Measurements from ENCODE around the gene URM1. TPM values are rescaled to one million over a fixed set of nuclear protein-coding genes. Genes with fewer than 3 reads are reported as not detected.

URM1 gene
- total and polyA plus RNA-seq, 2 donors: 37.9 to 46.7 TPM

DNA sequence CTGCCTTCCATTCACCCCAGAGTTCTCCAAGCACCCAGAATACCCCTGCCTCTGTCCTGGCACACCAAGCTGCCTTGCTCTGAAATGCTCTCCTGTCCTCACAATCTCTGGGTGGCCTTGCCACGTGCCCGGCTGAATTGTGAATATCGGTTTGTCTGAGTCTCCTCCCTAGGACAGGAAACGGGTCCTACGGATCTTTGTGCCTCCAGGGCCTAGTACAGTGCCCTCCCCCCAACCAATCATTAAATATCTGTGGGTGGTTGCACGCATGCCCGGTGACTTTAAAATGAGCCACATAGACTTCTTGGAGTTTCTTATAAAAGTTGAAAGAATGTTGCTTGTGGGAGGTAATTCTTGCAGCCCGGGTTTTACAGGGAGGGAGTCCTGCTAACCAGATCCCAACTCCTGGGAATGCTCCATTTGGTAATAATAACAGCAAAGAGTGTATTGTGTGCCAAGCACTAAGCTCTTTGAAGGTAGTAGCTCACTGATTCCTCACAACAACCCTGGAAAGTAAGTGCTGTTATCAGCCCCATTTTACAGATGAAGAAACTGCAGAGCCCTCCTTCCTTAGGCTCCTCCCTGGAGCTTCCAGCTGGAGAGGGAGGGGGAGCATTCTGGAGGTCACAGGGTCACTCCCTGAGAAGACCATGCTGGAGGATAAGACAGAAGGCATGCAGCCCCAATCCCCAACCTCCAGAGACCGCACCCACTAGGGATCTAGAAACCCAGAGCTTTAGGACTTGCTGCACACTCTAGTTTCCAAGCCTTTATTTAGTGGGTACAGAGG lies 23.4 kb downstream of the URM1 start:
- H3K27ac ChIP-seq (ENCODE audit: low read depth in 1 of 2, low read length in 1 of 2): no peak overlapping the region
- H3K4me3 ChIP-seq (ENCODE audit: low read length in 2 of 2): no peak overlapping the region
- DNase-seq (ENCODE audit: low read depth in 6 of 9, low spot score in 9 of 9): no peak
- no peaks in the 10 kb centered on the region for H3K4me1 ChIP-seq (ENCODE audit: control insufficient read depth in 2 of 2, insufficient read depth in 2 of 2, low read length in 2 of 2)
- peaks cover 4 to 87% of the 10 kb centered on the region in 2 donors for H3K27me3 ChIP-seq (ENCODE audit: control insufficient read depth in 2 of 2, insufficient read depth in 1 of 2, low read length in 1 of 2)
- WGBS: 94% methylated on average over 9 of the region's 9 CpGs
- peaks cover 22 to 43% of the 10 kb centered on the region in 2 donors for H3K36me3 ChIP-seq (ENCODE audit: control insufficient read depth in 2 of 2, insufficient read depth in 2 of 2, low read length in 1 of 2)
- H3K9me3 ChIP-seq (ENCODE audit: control insufficient read depth in 2 of 2, insufficient read depth in 1 of 2, low read length in 1 of 2): peaks cover 0 to 4% of the 10 kb centered on the region in 2 donors

DNA sequence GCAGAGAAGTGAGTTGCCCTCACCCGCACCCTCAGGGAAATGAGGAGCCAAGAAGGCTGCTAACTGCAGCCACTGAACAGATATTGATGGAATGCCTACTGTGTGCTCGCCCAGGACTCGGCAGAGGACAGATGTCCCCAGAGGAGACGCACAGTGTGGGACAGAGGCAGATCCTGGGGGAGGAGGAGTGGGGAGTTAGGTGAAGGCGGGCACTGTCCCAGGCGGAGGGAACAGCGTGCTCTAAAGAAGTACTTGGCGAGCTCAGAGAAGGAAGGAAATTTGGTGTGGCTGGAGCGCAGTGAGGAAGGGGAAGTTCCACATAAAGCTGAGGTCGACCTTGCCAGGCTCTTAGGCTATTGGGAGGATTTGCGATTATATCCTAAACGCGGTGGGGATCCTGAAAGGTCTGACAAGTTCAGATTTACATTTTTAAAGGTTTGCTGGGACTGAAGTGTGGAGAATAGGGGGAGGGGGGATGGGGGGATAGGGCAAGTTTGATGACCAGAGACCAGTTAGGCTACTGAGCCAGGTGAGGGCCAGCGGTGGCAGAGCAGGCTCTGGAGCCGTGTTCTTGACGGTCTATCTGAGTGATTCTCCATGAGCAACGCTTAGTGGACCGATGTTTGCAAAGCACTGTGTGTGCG lies 25.9 kb downstream of the URM1 start:
- no peaks in the 10 kb centered on the region for H3K4me1 ChIP-seq (ENCODE audit: control insufficient read depth in 2 of 2, insufficient read depth in 2 of 2, low read length in 2 of 2)
- peaks cover 4 to 76% of the 10 kb centered on the region in 2 donors for H3K27me3 ChIP-seq (ENCODE audit: control insufficient read depth in 2 of 2, insufficient read depth in 1 of 2, low read length in 1 of 2)
- H3K9me3 ChIP-seq (ENCODE audit: control insufficient read depth in 2 of 2, insufficient read depth in 1 of 2, low read length in 1 of 2): peaks cover 0 to 4% of the 10 kb centered on the region in 2 donors
- 12% methylated on average over 19 of the region's 19 CpGs for WGBS
- H3K36me3 ChIP-seq (ENCODE audit: control insufficient read depth in 2 of 2, insufficient read depth in 2 of 2, low read length in 1 of 2): peaks cover 5 to 18% of the 10 kb centered on the region in 2 donors
- no peak overlapping the region for H3K27ac ChIP-seq (ENCODE audit: low read depth in 1 of 2, low read length in 1 of 2)
- no peak for DNase-seq (ENCODE audit: low read depth in 6 of 9, low spot score in 9 of 9)
- no peak overlapping the region for H3K4me3 ChIP-seq (ENCODE audit: low read length in 2 of 2)

- no peak for DNase-seq (ENCODE audit: low read depth in 6 of 9, low spot score in 9 of 9)
- H3K27me3 ChIP-seq (ENCODE audit: control insufficient read depth in 2 of 2, insufficient read depth in 1 of 2, low read length in 1 of 2): peaks cover 4 to 69% of the 10 kb centered on the region in 2 donors
- WGBS: 82% methylated on average over 7 of the region's 7 CpGs
- H3K36me3 ChIP-seq (ENCODE audit: control insufficient read depth in 2 of 2, insufficient read depth in 2 of 2, low read length in 1 of 2): peaks cover under 1 to 10% of the 10 kb centered on the region in 2 donors
- no peaks in the 10 kb centered on the region for H3K4me1 ChIP-seq (ENCODE audit: control insufficient read depth in 2 of 2, insufficient read depth in 2 of 2, low read length in 2 of 2)
- no peak overlapping the region for H3K4me3 ChIP-seq (ENCODE audit: low read length in 2 of 2)
- H3K9me3 ChIP-seq (ENCODE audit: control insufficient read depth in 2 of 2, insufficient read depth in 1 of 2, low read length in 1 of 2): peaks cover 0 to 4% of the 10 kb centered on the region in 2 donors
- H3K27ac ChIP-seq (ENCODE audit: low read depth in 1 of 2, low read length in 1 of 2): no peak overlapping the region
Measured at GRCh38 chr9:128397831-128398230, 26.7 kb downstream of the URM1 start.

GRCh38 chr9:128399861-128400260 lies 28.7 kb downstream of the URM1 start:
- no peak for DNase-seq (ENCODE audit: low read depth in 6 of 9, low spot score in 9 of 9)

GRCh38 chr9:128404560-128404959 lies 33.4 kb downstream of the URM1 start:
- Histone ChIP-seq H3K4me3 (ENCODE audit: low read length in 2 of 2) (no peak overlapping the region), H3K9me3 (ENCODE audit: control insufficient read depth in 2 of 2, insufficient read depth in 1 of 2, low read length in 1 of 2) (no peaks in the 10 kb centered on the region), H3K4me1 (ENCODE audit: control insufficient read depth in 2 of 2, insufficient read depth in 2 of 2, low read length in 2 of 2) (no peaks in the 10 kb centered on the region), H3K36me3 (ENCODE audit: control insufficient read depth in 2 of 2, insufficient read depth in 2 of 2, low read length in 1 of 2) (no peaks in the 10 kb centered on the region), H3K27me3 (ENCODE audit: control insufficient read depth in 2 of 2, insufficient read depth in 1 of 2, low read length in 1 of 2) (peaks cover 18 to 61% of the 10 kb centered on the region in 2 donors), H3K27ac (ENCODE audit: low read depth in 1 of 2, low read length in 1 of 2) (no peak overlapping the region)
- DNase-seq (ENCODE audit: low read depth in 6 of 9, low spot score in 9 of 9): no peak
- WGBS: 87% methylated on average over 5 of the region's 5 CpGs

More at GRCh38 chr9:128399861-128400260, 28.7 kb downstream of the URM1 start:
- H3K36me3 ChIP-seq (ENCODE audit: control insufficient read depth in 2 of 2, insufficient read depth in 2 of 2, low read length in 1 of 2): no peaks in the 10 kb centered on the region
- no peak overlapping the region for H3K4me3 ChIP-seq (ENCODE audit: low read length in 2 of 2)
- no peak overlapping the region for H3K27ac ChIP-seq (ENCODE audit: low read depth in 1 of 2, low read length in 1 of 2)
- 89% methylated on average over 3 of the region's 3 CpGs for WGBS
- H3K4me1 ChIP-seq (ENCODE audit: control insufficient read depth in 2 of 2, insufficient read depth in 2 of 2, low read length in 2 of 2): no peaks in the 10 kb centered on the region
- H3K27me3 ChIP-seq (ENCODE audit: control insufficient read depth in 2 of 2, insufficient read depth in 1 of 2, low read length in 1 of 2): peaks cover 4 to 57% of the 10 kb centered on the region in 2 donors
- H3K9me3 ChIP-seq (ENCODE audit: control insufficient read depth in 2 of 2, insufficient read depth in 1 of 2, low read length in 1 of 2): no peaks in the 10 kb centered on the region

DNA sequence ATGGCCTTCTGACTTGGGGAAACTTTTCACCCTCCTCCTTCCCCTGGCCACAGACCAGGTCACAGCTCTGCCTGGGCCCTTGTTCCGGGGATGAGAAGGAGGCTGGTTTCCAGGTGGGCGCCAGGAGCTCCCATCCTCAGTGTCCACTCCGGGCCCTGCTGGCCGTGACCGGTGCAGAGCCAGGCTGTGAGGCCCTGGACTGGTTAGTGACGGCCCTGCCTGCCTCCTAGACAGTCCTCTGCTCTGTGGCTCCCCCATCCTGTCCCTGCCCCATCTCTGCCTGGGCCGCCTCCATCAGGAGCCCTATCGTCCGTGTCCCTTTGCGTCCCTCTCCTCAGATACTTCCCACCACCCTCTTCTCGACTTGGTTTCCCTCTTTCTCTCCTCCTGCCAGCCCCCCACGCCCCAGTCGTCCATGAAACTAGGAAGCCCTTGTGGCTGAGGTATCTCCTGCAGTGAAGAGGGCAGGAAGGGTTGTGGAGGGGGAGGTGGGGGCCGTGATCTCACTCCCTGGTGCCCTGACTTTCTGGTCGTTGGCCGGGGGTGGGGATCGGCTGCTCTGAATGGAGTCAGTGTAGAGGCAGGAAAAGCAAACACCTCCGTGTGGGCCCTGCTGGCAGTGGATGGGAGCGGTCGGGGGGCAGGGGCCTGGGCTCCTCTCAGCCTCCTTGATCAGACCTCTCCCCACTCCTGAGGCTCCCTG lies 34.1 kb downstream of the URM1 start:
- H3K4me1 ChIP-seq (ENCODE audit: control insufficient read depth in 2 of 2, insufficient read depth in 2 of 2, low read length in 2 of 2): no peaks in the 10 kb centered on the region
- no peak overlapping the region for H3K4me3 ChIP-seq (ENCODE audit: low read length in 2 of 2)
- no peaks in the 10 kb centered on the region for H3K9me3 ChIP-seq (ENCODE audit: control insufficient read depth in 2 of 2, insufficient read depth in 1 of 2, low read length in 1 of 2)
- no peak overlapping the region for H3K27ac ChIP-seq (ENCODE audit: low read depth in 1 of 2, low read length in 1 of 2)
- 85% methylated on average over 20 of the region's 20 CpGs for WGBS
- H3K27me3 ChIP-seq (ENCODE audit: control insufficient read depth in 2 of 2, insufficient read depth in 1 of 2, low read length in 1 of 2): peaks cover 23 to 62% of the 10 kb centered on the region in 2 donors
- H3K36me3 ChIP-seq (ENCODE audit: control insufficient read depth in 2 of 2, insufficient read depth in 2 of 2, low read length in 1 of 2): no peaks in the 10 kb centered on the region
- no peak for DNase-seq (ENCODE audit: low read depth in 6 of 9, low spot score in 9 of 9)

GRCh38 chr9:128405780-128406171 lies 34.6 kb downstream of the URM1 start:
- H3K27ac ChIP-seq (ENCODE audit: low read depth in 1 of 2, low read length in 1 of 2): no peak overlapping the region
- DNase-seq (ENCODE audit: low read depth in 6 of 9, low spot score in 9 of 9): no peak
- peaks cover 23 to 65% of the 10 kb centered on the region in 2 donors for H3K27me3 ChIP-seq (ENCODE audit: control insufficient read depth in 2 of 2, insufficient read depth in 1 of 2, low read length in 1 of 2)
- no peaks in the 10 kb centered on the region for H3K4me1 ChIP-seq (ENCODE audit: control insufficient read depth in 2 of 2, insufficient read depth in 2 of 2, low read length in 2 of 2)
- no peaks in the 10 kb centered on the region for H3K9me3 ChIP-seq (ENCODE audit: control insufficient read depth in 2 of 2, insufficient read depth in 1 of 2, low read length in 1 of 2)
- no peaks in the 10 kb centered on the region for H3K36me3 ChIP-seq (ENCODE audit: control insufficient read depth in 2 of 2, insufficient read depth in 2 of 2, low read length in 1 of 2)
- H3K4me3 ChIP-seq (ENCODE audit: low read length in 2 of 2): no peak overlapping the region
- WGBS: 91% methylated on average over 7 of the region's 7 CpGs

DNA sequence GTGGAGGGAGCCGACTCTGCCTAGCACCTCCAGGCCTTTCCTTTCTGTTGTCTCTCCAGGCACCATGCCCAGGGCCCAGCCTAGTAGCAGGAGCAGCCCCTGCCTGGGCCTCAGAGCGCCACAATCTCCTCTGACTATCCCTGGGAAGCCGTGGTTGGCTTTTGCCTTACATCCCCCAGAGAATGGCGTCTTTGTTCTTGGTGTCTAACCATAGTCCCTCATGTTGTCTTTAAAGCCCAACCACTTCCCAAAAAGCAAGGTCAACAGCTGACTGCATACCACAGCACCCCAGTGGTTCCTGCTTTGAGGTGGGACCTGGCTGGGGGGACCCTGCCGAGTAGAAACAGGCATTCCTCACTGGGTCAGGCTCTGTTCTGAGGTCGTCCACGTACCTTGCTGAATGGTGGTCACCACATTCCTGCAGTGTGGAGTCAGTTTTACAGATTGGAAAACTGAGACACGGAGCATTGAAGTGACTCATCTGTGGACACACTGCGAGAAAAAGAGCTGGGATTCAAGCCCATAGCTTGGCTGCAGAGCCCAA lies 35.7 kb downstream of the URM1 start:
- DNase-seq (ENCODE audit: low read depth in 6 of 9, low spot score in 9 of 9): no peak
- Histone ChIP-seq H3K27me3 (ENCODE audit: control insufficient read depth in 2 of 2, insufficient read depth in 1 of 2, low read length in 1 of 2) (peaks cover 23 to 77% of the 10 kb centered on the region in 2 donors), H3K9me3 (ENCODE audit: control insufficient read depth in 2 of 2, insufficient read depth in 1 of 2, low read length in 1 of 2) (no peaks in the 10 kb centered on the region), H3K4me3 (ENCODE audit: low read length in 2 of 2) (no peak overlapping the region), H3K27ac (ENCODE audit: low read depth in 1 of 2, low read length in 1 of 2) (no peak overlapping the region), H3K4me1 (ENCODE audit: control insufficient read depth in 2 of 2, insufficient read depth in 2 of 2, low read length in 2 of 2) (no peaks in the 10 kb centered on the region), H3K36me3 (ENCODE audit: control insufficient read depth in 2 of 2, insufficient read depth in 2 of 2, low read length in 1 of 2) (no peaks in the 10 kb centered on the region)
- 81% methylated on average over 9 of the region's 9 CpGs for WGBS
